ENCODE results near the gene ATP5PD. TPM values are rescaled to one million over a fixed set of nuclear protein-coding genes. Genes with fewer than 3 reads are reported as not detected.

The ATP5PD gene
- total and polyA plus RNA-seq, 2 of the 13 experiments (the other 11 are each of a cell fraction or from before 2014, with no cell fraction given) = 158 to 428 TPM

- TF ChIP-seq ZNF501 (CRISPR knock-in tag; IDR thresholded peaks at IDR 0.05) = no peak
- TF ChIP-seq RARA (CRISPR knock-in tag; IDR thresholded peaks at IDR 0.05) = peak; percentile 79
- TF ChIP-seq ZNF547 (CRISPR knock-in tag; IDR thresholded peaks at IDR 0.05) = peak; percentile 49; the same call in 1 of the 2 replicates
- 0 out of 2 replicates have a peak, but pooled peaks have one; percentile 47 for TF ChIP-seq KDM2A (CRISPR knock-in tag; IDR thresholded peaks at IDR 0.05; ENCODE audit: borderline replicate concordance, low read depth)
- TF ChIP-seq HNRNPK (IDR thresholded peaks at IDR 0.05; ENCODE audit: low read depth, low read length, poor library complexity, severe bottlenecking) = no peak
- TF ChIP-seq ZNF598 (CRISPR knock-in tag; IDR thresholded peaks at IDR 0.05; ENCODE audit: borderline replicate concordance) = 0 out of 2 replicates have a peak, but pooled peaks have one; percentile 48
- no peak for TF ChIP-seq SMYD3 (CRISPR knock-in tag; IDR thresholded peaks at IDR 0.05)
- peak; percentile 86; the same call in 1 of the 2 replicates for TF ChIP-seq JUN (CRISPR knock-in tag; IDR thresholded peaks at IDR 0.05)
- TF ChIP-seq NR1H2 (CRISPR knock-in tag; IDR thresholded peaks at IDR 0.05; ENCODE audit: borderline replicate concordance, low read depth) = no peak
- no peak for TF ChIP-seq SP5 (CRISPR knock-in tag; IDR thresholded peaks at IDR 0.05; ENCODE audit: borderline replicate concordance, low read depth)
- no peak for TF ChIP-seq LRRFIP1 (CRISPR knock-in tag; conservative IDR thresholded peaks at IDR 0.05)
- TF ChIP-seq ZNF331 (CRISPR knock-in tag; IDR thresholded peaks at IDR 0.05) = 0 out of 2 replicates have a peak, but pooled peaks have one; percentile 41
- peak; percentile 52; the same call in 1 of the 2 replicates for TF ChIP-seq ZFP37 (CRISPR knock-in tag; IDR thresholded peaks at IDR 0.05; ENCODE audit: borderline replicate concordance)
- TF ChIP-seq UBTF (CRISPR knock-in tag; IDR thresholded peaks at IDR 0.05) = peak; percentile 72; the same call in 1 of the 2 replicates
- 0 out of 2 replicates have a peak, but pooled peaks have one; percentile 14 for TF ChIP-seq ZBTB38 (CRISPR knock-in tag; IDR thresholded peaks at IDR 0.05)
- TF ChIP-seq HOXA5 (CRISPR knock-in tag; IDR thresholded peaks at IDR 0.05) = no peak
- TF ChIP-seq THAP9 (CRISPR knock-in tag; IDR thresholded peaks at IDR 0.05; ENCODE audit: borderline replicate concordance) = 0 out of 2 replicates have a peak, but pooled peaks have one; percentile 32
- peak; percentile 8; the same call in 1 of the 2 replicates for TF ChIP-seq ZFY (CRISPR knock-in tag; IDR thresholded peaks at IDR 0.05)
- TF ChIP-seq ZNF788 (CRISPR knock-in tag; IDR thresholded peaks at IDR 0.05; ENCODE audit: borderline replicate concordance) = peak; percentile 43
These were observed 42.0 kb upstream of the ATP5PD start (continued) for GRCh38 chr17:75088465-75089417.
